A375 (cell line): Measurements from ENCODE around the gene RNU2-63P. TPM values are rescaled to one million over a fixed set of nuclear protein-coding genes. Genes with fewer than 3 reads are reported as not detected.

Experiments used
- small RNA-seq: library from RNA; depleted of rRNA; stranded (forward); fragments of <200 nt; gene quantifications from one replicate; pipeline ENCODE3, GENCODE V24; 2014
- total RNA-seq: library from RNA; depleted of rRNA; stranded (reverse); fragments of >200 nt; shearing (Covaris generic); gene quantifications from 2 replicates; pipeline ENCODE4 v1.2.3, GENCODE V29; 2014; rRNA removed

RNU2-63P gene
- total RNA-seq: not detected in 2 replicates

GRCh38 chr2:88016086-88016959 is at the start of gene RNU2-63P:
Gene RNU2-63P, minus strand, starts transcription at chr2:88016547.

GRCh38 chr2:88055371-88056128 is 39.2 kb upstream of the RNU2-63P start, which contains the start of gene KRCC1:
Gene KRCC1, minus strand, starts transcription at chr2:88055783. Its CDS starts 27,220 bp downstream, at chr2:88028563.

Small RNA genes within 50 kb of the gene (small RNA-seq; reads per million reads assigned to genes)
- gene RNU2-63P: 0.21 reads per million

Other genes with a start within 250 kb of the RNU2-63P start
- 7.1 and 8.2 TPM in 2 replicates for gene RGPD2, start 190.8 kb downstream of the RNU2-63P start, total RNA-seq
- 6.5 and 6.9 TPM in 2 replicates for gene KRCC1, start 39.2 kb upstream of the RNU2-63P start, total RNA-seq
- 0.38 and 1.2 TPM in 2 replicates for gene SMYD1, start 51.3 kb upstream of the RNU2-63P start, total RNA-seq
- gene FABP1, start 111.5 kb upstream of the RNU2-63P start, total RNA-seq: 0.30 TPM in 1 of 2 replicates, not detected in the other
- gene THNSL2, start 153.8 kb upstream of the RNU2-63P start, total RNA-seq: 5.3 and 10.2 TPM in 2 replicates